ENCODE data around the gene SPDYE3.

DNA sequence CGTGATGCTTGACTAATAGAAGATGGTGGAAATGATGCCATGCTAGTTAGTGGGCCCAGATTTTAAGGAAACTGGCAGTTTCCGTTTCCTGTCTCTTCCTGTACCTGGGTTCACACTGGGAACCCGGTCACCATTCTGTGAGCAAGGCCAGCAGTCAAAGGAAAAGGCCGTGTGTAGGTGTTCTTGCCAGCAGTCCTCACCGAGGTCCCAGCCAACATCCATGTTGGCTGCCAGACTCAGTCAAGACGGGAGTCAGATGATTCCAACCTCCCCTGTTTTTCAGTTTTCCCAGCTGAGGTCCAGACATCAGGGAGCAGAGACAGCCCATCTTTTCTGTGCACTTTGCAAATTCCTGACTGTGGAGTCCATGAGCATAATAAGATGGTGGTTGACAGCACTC, 35.3 kb downstream of the SPDYE3 start:
- no peak for TF ChIP-seq MAX (IDR thresholded peaks at IDR 0.05)
- TF ChIP-seq FOXA1 (IDR thresholded peaks at IDR 0.05) = no peak
- TF ChIP-seq CTCF (IDR thresholded peaks at IDR 0.05; ENCODE audit: low read depth, low read length, missing input control) = no peak
- no peak for TF ChIP-seq ATF3 (IDR thresholded peaks at IDR 0.05)
- TF ChIP-seq TAF1 (conservative IDR thresholded peaks at IDR 0.05) = no peak
- no peak for TF ChIP-seq RXRA (IDR thresholded peaks at IDR 0.05)
- TF ChIP-seq GABPA (IDR thresholded peaks at IDR 0.05 in 1 of 2, conservative IDR thresholded peaks at IDR 0.05 in 1 of 2) = no peak
- TF ChIP-seq JUND (IDR thresholded peaks at IDR 0.05) = no peak
- TF ChIP-seq, protein P1, sequence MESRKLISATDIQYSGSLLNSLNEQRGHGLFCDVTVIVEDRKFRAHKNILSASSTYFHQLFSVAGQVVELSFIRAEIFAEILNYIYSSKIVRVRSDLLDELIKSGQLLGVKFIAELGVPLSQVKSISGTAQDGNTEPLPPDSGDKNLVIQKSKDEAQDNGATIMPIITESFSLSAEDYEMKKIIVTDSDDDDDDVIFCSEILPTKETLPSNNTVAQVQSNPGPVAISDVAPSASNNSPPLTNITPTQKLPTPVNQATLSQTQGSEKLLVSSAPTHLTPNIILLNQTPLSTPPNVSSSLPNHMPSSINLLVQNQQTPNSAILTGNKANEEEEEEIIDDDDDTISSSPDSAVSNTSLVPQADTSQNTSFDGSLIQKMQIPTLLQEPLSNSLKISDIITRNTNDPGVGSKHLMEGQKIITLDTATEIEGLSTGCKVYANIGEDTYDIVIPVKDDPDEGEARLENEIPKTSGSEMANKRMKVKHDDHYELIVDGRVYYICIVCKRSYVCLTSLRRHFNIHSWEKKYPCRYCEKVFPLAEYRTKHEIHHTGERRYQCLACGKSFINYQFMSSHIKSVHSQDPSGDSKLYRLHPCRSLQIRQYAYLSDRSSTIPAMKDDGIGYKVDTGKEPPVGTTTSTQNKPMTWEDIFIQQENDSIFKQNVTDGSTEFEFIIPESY (IDR thresholded peaks at IDR 0.05) = no peak
- TF ChIP-seq, protein P2, sequence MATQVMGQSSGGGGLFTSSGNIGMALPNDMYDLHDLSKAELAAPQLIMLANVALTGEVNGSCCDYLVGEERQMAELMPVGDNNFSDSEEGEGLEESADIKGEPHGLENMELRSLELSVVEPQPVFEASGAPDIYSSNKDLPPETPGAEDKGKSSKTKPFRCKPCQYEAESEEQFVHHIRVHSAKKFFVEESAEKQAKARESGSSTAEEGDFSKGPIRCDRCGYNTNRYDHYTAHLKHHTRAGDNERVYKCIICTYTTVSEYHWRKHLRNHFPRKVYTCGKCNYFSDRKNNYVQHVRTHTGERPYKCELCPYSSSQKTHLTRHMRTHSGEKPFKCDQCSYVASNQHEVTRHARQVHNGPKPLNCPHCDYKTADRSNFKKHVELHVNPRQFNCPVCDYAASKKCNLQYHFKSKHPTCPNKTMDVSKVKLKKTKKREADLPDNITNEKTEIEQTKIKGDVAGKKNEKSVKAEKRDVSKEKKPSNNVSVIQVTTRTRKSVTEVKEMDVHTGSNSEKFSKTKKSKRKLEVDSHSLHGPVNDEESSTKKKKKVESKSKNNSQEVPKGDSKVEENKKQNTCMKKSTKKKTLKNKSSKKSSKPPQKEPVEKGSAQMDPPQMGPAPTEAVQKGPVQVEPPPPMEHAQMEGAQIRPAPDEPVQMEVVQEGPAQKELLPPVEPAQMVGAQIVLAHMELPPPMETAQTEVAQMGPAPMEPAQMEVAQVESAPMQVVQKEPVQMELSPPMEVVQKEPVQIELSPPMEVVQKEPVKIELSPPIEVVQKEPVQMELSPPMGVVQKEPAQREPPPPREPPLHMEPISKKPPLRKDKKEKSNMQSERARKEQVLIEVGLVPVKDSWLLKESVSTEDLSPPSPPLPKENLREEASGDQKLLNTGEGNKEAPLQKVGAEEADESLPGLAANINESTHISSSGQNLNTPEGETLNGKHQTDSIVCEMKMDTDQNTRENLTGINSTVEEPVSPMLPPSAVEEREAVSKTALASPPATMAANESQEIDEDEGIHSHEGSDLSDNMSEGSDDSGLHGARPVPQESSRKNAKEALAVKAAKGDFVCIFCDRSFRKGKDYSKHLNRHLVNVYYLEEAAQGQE (IDR thresholded peaks at IDR 0.05) = no peak
- no peak for TF ChIP-seq RAD21 (IDR thresholded peaks at IDR 0.05)
- TF ChIP-seq SP1 (IDR thresholded peaks at IDR 0.05) = no peak
- TF ChIP-seq HNF4G (IDR thresholded peaks at IDR 0.05) = no peak
